Trophoblast cell (in vitro differentiated cells and primary cell): ENCODE results near the gene ZNF488.

ENCODE experiments used
- DNase-seq, 2 donors: peaks; one replicate each; pipeline ENCODE4 v3.0.0-alpha.2; 2016
- H2AFZ ChIP-seq: 2 replicates; pipeline ENCODE4 v1.6.1; 2013; ENCODE audit warnings: low read length, moderate library complexity, mild to moderate bottlenecking; ENCODE audit not compliant: insufficient read depth, poor library complexity
- H2AK5ac ChIP-seq: 2 replicates; pipeline ENCODE4 v1.6.1; 2013; ENCODE audit warnings: mild to moderate bottlenecking, low read length
- H2BK120ac ChIP-seq: 2 replicates; pipeline ENCODE4 v1.6.1; 2013; ENCODE audit warnings: low read length, mild to moderate bottlenecking, moderate library complexity; ENCODE audit not compliant: insufficient read depth, poor library complexity
- H2BK12ac ChIP-seq: 2 replicates; pipeline ENCODE4 v1.6.1; 2013; ENCODE audit warnings: mild to moderate bottlenecking, low read length, moderate library complexity
- H2BK5ac ChIP-seq: 2 replicates; pipeline ENCODE4 v1.6.1; 2013; ENCODE audit warnings: low read length, low read depth, moderate library complexity, mild to moderate bottlenecking; ENCODE audit not compliant: poor library complexity
- H3K14ac ChIP-seq: 2 replicates; pipeline ENCODE4 v1.6.1; 2013; ENCODE audit warnings: mild to moderate bottlenecking, low read length
- H3K18ac ChIP-seq: 2 replicates; pipeline ENCODE4 v1.6.1; 2013; ENCODE audit warnings: mild to moderate bottlenecking, low read length
- H3K23ac ChIP-seq: 2 replicates; pipeline ENCODE4 v1.6.1; 2013; ENCODE audit warnings: low read length
- H3K27ac ChIP-seq: 2 replicates; pipeline ENCODE4 v1.5.1; 2013; ENCODE audit warnings: low read depth, mild to moderate bottlenecking, inconsistent platforms, low read length, moderate library complexity
- H3K27me3 ChIP-seq: 2 replicates; pipeline ENCODE4 v1.6.1; 2013; ENCODE audit warnings: inconsistent platforms, mild to moderate bottlenecking, low read length, moderate library complexity; ENCODE audit not compliant: insufficient read depth
- H3K36me3 ChIP-seq, 2 experiments: 1 replicate in 1 of 2; 2 replicates in 1 of 2; pipeline ENCODE4 v1.6.1; 2013; ENCODE audit warnings: low read length in 2 of 2, mild to moderate bottlenecking in 2 of 2, moderate library complexity in 1 of 2; ENCODE audit not compliant: insufficient read depth in 2 of 2, control insufficient read depth in 1 of 2
- H3K4ac ChIP-seq: 2 replicates; pipeline ENCODE4 v1.6.1; 2013; ENCODE audit warnings: low read depth, mild to moderate bottlenecking, low read length, moderate library complexity
- H3K4me1 ChIP-seq, 2 experiments: 1 replicate in 1 of 2; 2 replicates in 1 of 2; pipeline ENCODE4 v1.6.1; 2013; ENCODE audit warnings: low read length in 2 of 2, mild to moderate bottlenecking in 2 of 2, moderate library complexity in 1 of 2; ENCODE audit not compliant: insufficient read depth in 2 of 2, control insufficient read depth in 1 of 2
- H3K4me2 ChIP-seq: 2 replicates; pipeline ENCODE4 v1.6.1; 2013; ENCODE audit warnings: inconsistent platforms, mild to moderate bottlenecking, low read length, moderate library complexity
- H3K4me3 ChIP-seq: 2 replicates; pipeline ENCODE4 v1.5.1; 2013; ENCODE audit warnings: mild to moderate bottlenecking, low read depth, low read length, inconsistent platforms
- H3K79me1 ChIP-seq: one replicate; pipeline ENCODE4 v1.6.1; 2013; ENCODE audit warnings: low read length
- H3K79me2 ChIP-seq: 2 replicates; pipeline ENCODE4 v1.6.1; 2013; ENCODE audit warnings: low read length, mild to moderate bottlenecking; ENCODE audit not compliant: control insufficient read depth, insufficient read depth, poor library complexity
- H3K9ac ChIP-seq: 2 replicates; pipeline ENCODE4 v1.6.1; 2013; ENCODE audit warnings: mild to moderate bottlenecking, low read length
- H3K9me3 ChIP-seq: 2 replicates; pipeline ENCODE4 v1.6.1; 2013; ENCODE audit warnings: low read depth, mild to moderate bottlenecking, control low read depth, inconsistent platforms, low read length; ENCODE audit not compliant: insufficient read depth
- H4K12ac ChIP-seq: 2 replicates; pipeline ENCODE4 v1.6.1; 2013; ENCODE audit warnings: low read depth, mild to moderate bottlenecking, low read length, moderate library complexity
- H4K8ac ChIP-seq: 2 replicates; pipeline ENCODE4 v1.6.1; 2013; ENCODE audit warnings: low read depth, mild to moderate bottlenecking, low read length, moderate library complexity
- H4K91ac ChIP-seq: one replicate; pipeline ENCODE4 v1.6.1; 2013; ENCODE audit warnings: low read depth, mild to moderate bottlenecking, low read length, moderate library complexity
- WGBS: extraction: QIAGEN DNeasy Blood & Tissue Kit; methylation state at CpG from one replicate; pipeline ENCODE4 v1.1.7; 2013; ENCODE audit warnings: missing lambda C conversion rate; ENCODE audit not compliant: insufficient read length, insufficient coverage; ENCODE audit errors: extremely low coverage; 5-methylcytosine and 5-hydroxymethylcytosine counted together

ZNF488 gene

GRCh38 chr10:47368431-47369180 is 15.5 kb downstream of the ZNF488 start:
- Histone ChIP-seq H3K18ac (no peak overlapping the region), H3K4me3 (no peak overlapping the region), H4K12ac (no peak overlapping the region), H3K36me3 (no peaks in the 10 kb centered on the region), H2BK5ac (no peak overlapping the region), H3K27me3 (no peaks in the 10 kb centered on the region), H2AK5ac (no peak overlapping the region), H3K23ac (no peak overlapping the region), H3K14ac (no peak overlapping the region), H3K4me2 (no peak overlapping the region), H3K4ac (no peak overlapping the region), H4K8ac (no peak overlapping the region), H3K79me1 (no peaks in the 10 kb centered on the region), H2BK120ac (no peak overlapping the region), H3K4me1 (no peaks in the 10 kb centered on the region), H3K79me2 (no peaks in the 10 kb centered on the region), H4K91ac (no peak overlapping the region), H2AFZ (no peak overlapping the region), H3K9ac (no peak overlapping the region), H2BK12ac (no peak overlapping the region), H3K9me3 (no peaks in the 10 kb centered on the region), H3K27ac (no peak overlapping the region)
- WGBS: no CpG with 5 or more reads among the region's 24 CpGs
- no peak for DNase-seq

- Histone ChIP-seq H3K9me3 (no peaks in the 10 kb centered on the region), H2AK5ac (no peak overlapping the region), H3K36me3 (no peaks in the 10 kb centered on the region), H4K8ac (no peak overlapping the region), H3K79me1 (no peaks in the 10 kb centered on the region), H3K4me1 (no peaks in the 10 kb centered on the region), H3K9ac (no peak overlapping the region), H3K4me3 (no peak overlapping the region), H4K12ac (no peak overlapping the region), H3K23ac (no peak overlapping the region), H2BK120ac (no peak overlapping the region), H3K27me3 (no peaks in the 10 kb centered on the region), H3K4me2 (no peak overlapping the region), H3K27ac (no peak overlapping the region), H4K91ac (no peak overlapping the region), H2AFZ (no peak overlapping the region), H3K14ac (no peak overlapping the region), H3K4ac (no peak overlapping the region), H2BK5ac (no peak overlapping the region), H2BK12ac (no peak overlapping the region), H3K18ac (no peak overlapping the region), H3K79me2 (no peaks in the 10 kb centered on the region)
- WGBS: no CpG with 5 or more reads among the region's 11 CpGs
- no peak for DNase-seq
These were observed 16.4 kb downstream of the ZNF488 start for GRCh38 chr10:47367646-47368045.

- WGBS: no CpG with 5 or more reads among the region's 8 CpGs
- Histone ChIP-seq H4K12ac (no peak overlapping the region), H3K23ac (no peak overlapping the region)
These were observed 17.2 kb downstream of the ZNF488 start for GRCh38 chr10:47366731-47367460.

GRCh38 chr10:47366181-47366631 is 17.9 kb downstream of the ZNF488 start:
- H2AK5ac ChIP-seq: no peak overlapping the region
- no peak for DNase-seq
- no peaks in the 10 kb centered on the region for H3K27me3 ChIP-seq

More at GRCh38 chr10:47366731-47367460, 17.2 kb downstream of the ZNF488 start:
- Histone ChIP-seq H3K4ac (no peak overlapping the region), H3K14ac (no peak overlapping the region), H4K8ac (no peak overlapping the region), H3K9ac (no peak overlapping the region), H3K79me1 (no peaks in the 10 kb centered on the region), H3K27ac (no peak overlapping the region), H3K4me3 (no peak overlapping the region), H2BK12ac (no peak overlapping the region), H3K9me3 (no peaks in the 10 kb centered on the region), H3K18ac (no peak overlapping the region), H2AK5ac (no peak overlapping the region), H3K4me2 (no peak overlapping the region), H3K79me2 (no peaks in the 10 kb centered on the region), H4K91ac (no peak overlapping the region), H3K4me1 (no peaks in the 10 kb centered on the region), H2AFZ (no peak overlapping the region), H2BK5ac (no peak overlapping the region), H3K36me3 (no peaks in the 10 kb centered on the region), H2BK120ac (no peak overlapping the region), H3K27me3 (no peaks in the 10 kb centered on the region)
- DNase-seq: no peak

More at GRCh38 chr10:47366181-47366631, 17.9 kb downstream of the ZNF488 start:
- Histone ChIP-seq H3K4me1 (no peaks in the 10 kb centered on the region), H3K18ac (no peak overlapping the region), H3K23ac (no peak overlapping the region), H3K9me3 (no peaks in the 10 kb centered on the region), H4K12ac (no peak overlapping the region), H2BK5ac (no peak overlapping the region), H3K27ac (no peak overlapping the region), H3K79me2 (no peaks in the 10 kb centered on the region), H4K8ac (no peak overlapping the region), H3K4me3 (no peak overlapping the region), H4K91ac (no peak overlapping the region), H3K9ac (no peak overlapping the region), H3K36me3 (no peaks in the 10 kb centered on the region), H2BK120ac (no peak overlapping the region), H3K4ac (no peak overlapping the region), H2AFZ (no peak overlapping the region), H3K79me1 (no peaks in the 10 kb centered on the region), H2BK12ac (no peak overlapping the region), H3K14ac (no peak overlapping the region), H3K4me2 (no peak overlapping the region)
- no CpG with 5 or more reads among the region's 5 CpGs for WGBS
